HG03095 (cell line): ENCODE data around the gene SLC6A11.

Experiments used
- ATAC-seq: cut with Tn5 transposase; IDR thresholded peaks from one replicate; pipeline ENCODE4 v1.9.1; 2021; ENCODE audit warnings: moderate library complexity; ENCODE audit not compliant: unreplicated experiment

SLC6A11 gene

DNA sequence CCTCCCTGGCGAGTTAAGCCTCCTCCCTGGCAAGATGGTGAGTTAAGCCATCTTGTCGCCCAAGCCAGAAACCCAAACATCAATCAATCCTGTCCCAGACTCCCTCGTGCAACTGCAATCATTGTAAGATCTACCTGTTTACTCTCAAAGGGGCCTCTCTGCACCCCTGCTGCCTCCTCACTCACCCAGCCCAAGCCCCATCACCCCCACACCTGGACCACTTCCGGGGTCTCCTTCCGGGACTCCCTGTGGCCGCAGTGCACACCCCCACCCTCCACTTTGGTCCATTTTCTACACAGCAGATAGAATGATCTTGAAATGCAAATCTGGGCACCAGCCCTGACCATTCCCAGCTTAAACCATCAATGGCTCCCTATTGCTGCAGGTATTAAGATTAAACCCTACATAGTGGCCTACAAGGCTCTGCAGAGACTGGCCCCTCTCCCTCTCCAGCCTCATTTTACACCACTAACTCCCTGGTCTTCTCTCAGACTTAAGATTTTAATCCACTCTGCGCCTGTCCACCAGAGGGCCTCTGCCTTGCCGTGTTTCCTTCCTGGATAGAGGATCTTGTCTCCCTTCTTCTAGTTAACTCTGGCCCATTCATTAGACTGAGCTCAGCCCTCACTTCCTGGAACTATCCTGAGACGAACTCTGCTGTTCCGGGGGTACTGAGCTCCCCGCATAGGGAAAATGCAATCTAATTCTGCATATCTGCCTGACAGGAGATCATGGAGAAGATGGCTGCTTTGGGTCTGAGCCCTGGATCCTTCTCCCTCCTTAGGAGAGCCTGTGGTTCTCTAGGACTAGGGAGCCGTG is 134.7 kb downstream of the SLC6A11 start:
- ATAC-seq = no peak

DNA sequence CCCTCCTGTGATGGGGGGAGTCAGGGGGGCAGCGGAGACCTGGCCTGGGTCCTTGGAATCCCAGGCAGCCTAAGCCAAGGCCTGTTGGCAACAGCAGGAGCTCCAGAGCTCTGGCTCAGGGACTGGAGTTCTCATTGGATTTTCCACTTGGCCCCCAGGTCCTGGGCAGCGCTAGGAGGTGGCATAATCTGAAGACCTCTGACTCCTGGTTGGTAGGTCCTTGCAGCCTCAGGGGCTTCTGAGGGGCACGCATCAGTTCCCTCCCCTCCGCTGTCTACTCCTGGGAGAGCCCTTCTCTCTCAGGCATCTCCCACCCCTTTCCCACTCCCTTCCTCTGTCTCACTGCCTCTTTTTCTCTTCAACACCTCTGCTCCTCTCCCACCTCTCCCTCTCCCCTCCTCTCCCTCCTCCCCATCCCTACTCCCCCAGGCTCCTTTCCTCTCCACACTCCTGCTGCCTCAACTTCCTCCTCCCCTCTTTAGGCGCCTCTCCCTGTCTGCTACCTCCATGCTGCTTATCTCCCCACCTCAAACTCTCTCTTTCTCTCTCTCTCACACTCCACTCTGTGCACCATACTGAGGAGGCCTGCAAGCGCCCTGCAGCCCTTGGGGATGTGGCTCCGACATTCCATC is 135.4 kb downstream of the SLC6A11 start:
- no peak for ATAC-seq

- ATAC-seq = no peak
These were observed 136.5 kb downstream of the SLC6A11 start for GRCh38 chr3:10952525-10952924.

DNA sequence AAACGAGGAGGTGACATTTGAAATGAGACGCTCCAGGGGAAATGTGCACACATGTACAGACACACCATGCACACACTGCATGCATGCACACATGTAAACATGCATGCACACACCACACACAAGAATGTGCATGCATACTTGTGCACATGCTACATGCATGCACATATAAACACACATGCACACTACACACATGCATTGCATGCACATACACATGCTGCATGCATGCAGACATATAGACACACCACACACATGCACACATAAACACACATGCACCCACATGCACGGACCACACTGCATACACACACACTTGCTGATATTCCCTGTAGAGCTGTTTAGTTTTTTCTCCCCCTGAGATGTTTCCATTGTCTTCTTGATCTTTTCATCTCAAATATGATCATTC is 138.7 kb downstream of the SLC6A11 start:
- ATAC-seq = no peak

- no peak for ATAC-seq
These were observed 139.9 kb downstream of the SLC6A11 start for GRCh38 chr3:10955711-10956453.

GRCh38 chr3:10956531-10956930 is 140.5 kb downstream of the SLC6A11 start:
- ATAC-seq = no peak

GRCh38 chr3:10956986-10957385 is 141.0 kb downstream of the SLC6A11 start:
- no peak for ATAC-seq

- ATAC-seq = no peak
These were observed 142.1 kb downstream of the SLC6A11 start for GRCh38 chr3:10957976-10958749.

DNA sequence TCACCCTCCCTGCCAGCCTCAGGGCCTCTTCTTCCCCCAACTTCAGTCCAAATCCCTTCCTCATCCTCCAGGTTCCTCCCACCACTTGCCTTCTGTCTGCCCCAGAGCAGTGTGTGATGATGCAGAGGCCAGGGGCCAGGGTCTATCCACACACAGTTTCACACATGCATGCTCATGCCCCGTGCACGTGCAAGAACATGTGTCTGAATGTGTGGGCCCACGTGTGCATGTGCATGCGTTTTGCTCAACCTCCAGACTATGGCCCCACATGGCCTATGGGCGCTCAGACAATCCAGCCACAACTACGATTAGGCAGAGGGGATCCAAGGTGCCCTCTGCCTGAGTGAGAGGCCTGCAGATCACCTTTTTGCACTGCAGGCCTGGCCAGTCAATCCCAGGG is 144.2 kb downstream of the SLC6A11 start:
- ATAC-seq = no peak

- no peak for ATAC-seq
These were observed 145.9 kb downstream of the SLC6A11 start for GRCh38 chr3:10961921-10962320.

GRCh38 chr3:10962481-10963036 is 146.5 kb downstream of the SLC6A11 start:
- ATAC-seq = no peak

DNA sequence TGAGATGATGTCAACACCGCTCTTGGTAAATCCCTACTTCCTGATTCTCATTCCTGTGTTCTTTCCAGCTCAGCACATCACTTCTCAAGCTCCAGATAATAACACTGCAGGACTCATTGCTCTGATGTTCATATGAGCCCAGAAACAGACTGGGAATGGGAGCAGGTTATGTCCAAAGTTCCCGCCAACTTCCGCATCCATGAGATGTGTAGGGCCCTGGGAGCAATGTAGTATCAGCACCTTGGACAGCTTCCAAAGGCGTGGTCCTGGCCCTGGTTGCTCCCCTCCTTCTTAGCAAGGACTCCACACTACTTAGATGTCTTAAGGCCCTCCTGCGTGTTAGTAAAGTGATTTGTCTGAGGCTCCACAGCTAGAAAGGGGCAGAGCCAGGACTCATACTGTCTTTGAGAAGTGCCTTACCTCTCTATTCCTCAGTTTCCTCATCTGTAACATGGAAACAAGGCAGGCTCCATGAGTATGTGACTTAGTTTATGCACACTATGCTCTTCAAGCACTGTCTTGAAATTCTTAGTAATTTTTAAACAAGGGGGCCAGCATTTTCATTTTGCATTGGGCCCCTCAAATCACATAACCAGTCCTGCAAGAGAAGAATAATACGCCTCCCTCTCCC is 148.6 kb downstream of the SLC6A11 start:
- no peak for ATAC-seq

GRCh38 chr3:10968401-10968800 is 152.4 kb downstream of the SLC6A11 start:
- no peak for ATAC-seq

- no peak for ATAC-seq
These were observed 154.4 kb downstream of the SLC6A11 start for GRCh38 chr3:10970306-10970960.

DNA sequence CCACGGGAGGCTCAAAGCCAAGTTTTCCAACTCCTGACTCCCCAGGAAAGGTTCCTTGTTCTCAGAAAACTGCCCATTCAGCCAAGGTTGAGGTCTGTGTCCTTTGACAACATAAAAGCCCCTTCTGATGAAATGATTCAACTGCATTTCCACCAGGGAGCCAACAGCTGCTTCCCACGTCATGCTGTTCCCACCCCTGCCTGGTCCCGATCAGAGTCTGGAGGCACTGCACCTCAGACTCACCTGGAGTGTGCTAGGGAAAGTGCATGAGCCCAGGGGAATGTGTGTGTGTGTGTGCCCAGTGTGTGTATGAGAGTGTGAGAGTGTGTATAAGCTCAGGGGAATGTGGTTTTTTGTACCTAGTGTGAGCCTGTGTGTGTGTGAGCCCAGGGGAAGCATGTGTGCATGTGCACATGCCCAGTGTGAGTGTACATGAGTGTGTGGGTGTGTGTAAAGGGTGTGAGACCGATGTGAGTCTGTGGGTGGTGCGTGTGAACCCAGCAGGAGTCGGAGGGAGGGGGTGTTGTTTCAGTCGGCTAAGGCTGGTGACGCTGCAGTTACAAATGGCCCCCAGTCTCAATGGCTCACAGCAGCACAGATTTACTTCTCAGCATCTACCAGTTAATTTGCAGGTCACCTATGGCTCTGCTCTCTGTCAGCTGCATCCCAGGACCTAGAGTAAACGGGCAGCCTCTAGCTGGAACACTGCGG is 156.2 kb downstream of the SLC6A11 start:
- ATAC-seq = no peak

GRCh38 chr3:10973046-10973595 is 157.1 kb downstream of the SLC6A11 start:
- ATAC-seq = no peak

GRCh38 chr3:10974131-10974530 is 158.1 kb downstream of the SLC6A11 start:
- no peak for ATAC-seq

DNA sequence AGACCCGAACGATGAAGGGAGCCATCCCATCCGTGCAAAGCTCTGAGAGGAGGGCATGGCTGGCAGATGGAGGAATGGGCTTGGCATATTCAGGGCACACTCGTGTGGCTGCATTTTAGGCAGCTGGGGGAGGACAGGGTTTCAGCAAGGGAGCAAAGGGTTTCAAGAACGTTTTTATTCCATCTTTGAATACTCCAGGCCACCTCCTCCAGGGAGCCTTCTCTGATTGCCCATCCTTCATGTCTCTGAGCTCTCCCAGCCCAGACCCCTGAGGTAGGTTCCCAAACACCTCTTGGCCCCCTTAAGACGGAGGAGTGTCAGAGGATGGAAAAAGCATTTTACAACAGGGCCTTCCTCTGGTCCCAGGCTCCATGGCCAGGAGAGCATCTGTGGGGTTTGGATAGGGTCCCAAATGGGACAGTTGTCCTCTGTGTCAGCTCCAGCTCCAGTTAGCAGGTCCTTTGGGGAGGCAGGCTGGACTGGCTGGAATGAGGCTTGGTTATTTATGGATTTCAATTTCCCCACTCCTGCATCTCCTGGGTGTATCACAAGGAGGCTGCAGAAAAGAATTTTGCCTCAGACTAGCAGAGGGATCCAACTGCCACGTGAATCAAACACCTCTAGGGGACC is 158.8 kb downstream of the SLC6A11 start:
- ATAC-seq = no peak
